H7 (cell line): ENCODE data around the gene RIN1. TPM values are rescaled to one million over a fixed set of nuclear protein-coding genes. Genes with fewer than 3 reads are reported as not detected.

Experiments
- DNase-seq: peaks from one replicate; pipeline ENCODE4 v3.0.0; 2012
- H3K27me3 ChIP-seq: 2 replicates; pipeline ENCODE4 v1.6.0; 2011; ENCODE audit warnings: mild to moderate bottlenecking, low read length; ENCODE audit not compliant: control insufficient read depth, insufficient read depth
- H3K36me3 ChIP-seq: replicated peaks from 2 replicates; pipeline ENCODE4 v1.5.1; 2011; ENCODE audit warnings: low read length; ENCODE audit not compliant: control insufficient read depth, insufficient read depth
- H3K4me3 ChIP-seq: 2 replicates; pipeline ENCODE4 v1.5.1; 2011; ENCODE audit warnings: low read depth, mild to moderate bottlenecking, control low read depth, low read length, moderate library complexity; ENCODE audit not compliant: insufficient read depth
- total RNA-seq: library from RNA; depleted of rRNA; stranded (reverse); fragments of >200 nt; shearing (Covaris generic); gene quantifications from 2 replicates; pipeline ENCODE4 v1.2.3, GENCODE V29; 2014

The RIN1 gene
- total RNA-seq, 1 experiment from 2014 or later, result 7.2 TPM

DNA sequence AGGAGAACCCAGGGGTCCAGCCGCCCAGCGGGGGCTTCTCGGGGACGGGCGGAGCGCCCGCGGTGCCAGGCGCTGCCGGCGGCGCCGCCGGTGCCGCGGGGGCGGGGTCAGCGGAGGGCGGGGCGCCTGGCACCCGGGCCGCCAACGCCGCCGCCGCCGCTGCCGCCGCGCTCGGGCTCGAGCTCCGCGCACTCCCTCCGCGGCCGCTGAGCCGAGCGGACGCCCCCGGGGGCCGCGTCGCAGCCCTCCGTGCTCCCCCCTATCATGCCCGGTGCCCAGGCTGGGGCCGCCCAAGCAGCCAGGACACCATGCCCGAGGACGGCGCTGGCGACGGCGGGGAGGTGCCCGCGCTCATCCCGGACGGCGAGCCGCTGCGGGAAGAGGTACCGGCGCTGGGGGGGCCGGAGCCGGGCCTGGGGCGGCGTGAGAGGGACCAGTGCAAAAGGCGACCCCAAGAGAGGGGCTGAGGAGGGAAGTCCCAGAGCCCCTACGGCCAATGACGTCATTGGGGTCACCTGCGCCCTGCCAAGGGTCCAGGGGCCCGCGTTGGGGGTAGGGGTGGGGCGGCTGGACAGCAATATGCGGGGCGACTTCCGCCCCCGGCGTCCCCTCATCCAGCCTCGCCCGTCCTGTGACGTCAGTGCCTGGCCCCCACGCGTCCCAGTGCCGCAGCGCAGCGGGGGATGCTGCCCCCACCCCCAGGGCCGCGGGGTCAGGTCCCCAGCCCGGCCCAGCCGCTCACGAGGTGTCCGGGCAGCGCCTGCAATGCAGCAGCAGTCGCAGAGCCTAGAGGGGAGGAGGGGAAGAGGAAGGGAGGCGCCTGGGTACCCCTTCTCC lies 44.3 kb downstream of the RIN1 start, which contains the start of gene TMEM151A:
TMEM151A (plus strand) TSS at position 189 of the 837 bp plus-strand sequence; CDS start at position 309, 120 bp downstream.
- H3K27me3 ChIP-seq, result peaks cover 31% of the 10 kb centered on the region
- DNase-seq, result peak; percentile 91
- H3K36me3 ChIP-seq, result no peaks in the 10 kb centered on the region; the same call in 1 of the 2 replicates
- H3K4me3 ChIP-seq, result peak within 1 kb of the TSS; percentile 49

DNA sequence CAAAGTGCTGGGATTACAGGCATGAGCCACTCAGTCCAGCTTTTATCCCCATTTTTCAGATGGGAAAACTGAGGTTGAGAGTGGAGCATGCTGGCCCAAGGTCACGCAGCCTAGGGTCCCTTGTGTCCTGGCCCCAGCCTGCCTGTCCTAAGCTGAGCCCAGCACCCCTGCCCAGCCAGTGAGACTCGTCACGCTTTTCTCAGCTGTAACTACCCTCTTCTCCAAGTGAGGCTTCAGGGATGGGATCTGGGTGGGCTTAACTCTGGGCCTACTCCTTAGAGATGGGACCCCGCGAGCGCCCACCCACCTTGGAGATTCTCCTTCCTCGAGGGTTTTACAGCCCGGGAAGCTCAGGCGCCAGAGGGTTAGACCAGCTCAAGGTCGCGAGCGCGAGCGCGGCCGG lies 44.9 kb downstream of the RIN1 start:
- Histone ChIP-seq H3K27me3 (peaks cover 31% of the 10 kb centered on the region), H3K4me3 (peak overlapping the region; percentile 49), H3K36me3 (no peaks in the 10 kb centered on the region; the same call in 1 of the 2 replicates)
- DNase-seq, result no peak

DNA sequence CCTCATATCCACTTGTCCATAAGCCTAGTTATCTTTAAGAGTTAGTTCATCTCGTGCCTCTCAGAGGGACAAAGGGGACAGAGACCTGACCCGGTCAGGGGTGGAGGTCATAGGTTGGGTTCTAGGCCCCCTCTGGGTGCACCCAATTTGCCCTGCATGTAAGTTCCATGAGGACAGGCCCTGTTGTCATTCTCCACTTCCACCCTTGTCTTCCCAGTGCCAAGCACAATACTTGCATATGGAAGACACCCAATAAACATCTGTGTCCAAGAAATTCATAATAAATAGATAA lies 46.0 kb downstream of the RIN1 start:
- DNase-seq, result no peak
- Histone ChIP-seq H3K36me3 (peaks cover 6% of the 10 kb centered on the region), H3K4me3 (no peak overlapping the region), H3K27me3 (peaks cover 31% of the 10 kb centered on the region)

DNA sequence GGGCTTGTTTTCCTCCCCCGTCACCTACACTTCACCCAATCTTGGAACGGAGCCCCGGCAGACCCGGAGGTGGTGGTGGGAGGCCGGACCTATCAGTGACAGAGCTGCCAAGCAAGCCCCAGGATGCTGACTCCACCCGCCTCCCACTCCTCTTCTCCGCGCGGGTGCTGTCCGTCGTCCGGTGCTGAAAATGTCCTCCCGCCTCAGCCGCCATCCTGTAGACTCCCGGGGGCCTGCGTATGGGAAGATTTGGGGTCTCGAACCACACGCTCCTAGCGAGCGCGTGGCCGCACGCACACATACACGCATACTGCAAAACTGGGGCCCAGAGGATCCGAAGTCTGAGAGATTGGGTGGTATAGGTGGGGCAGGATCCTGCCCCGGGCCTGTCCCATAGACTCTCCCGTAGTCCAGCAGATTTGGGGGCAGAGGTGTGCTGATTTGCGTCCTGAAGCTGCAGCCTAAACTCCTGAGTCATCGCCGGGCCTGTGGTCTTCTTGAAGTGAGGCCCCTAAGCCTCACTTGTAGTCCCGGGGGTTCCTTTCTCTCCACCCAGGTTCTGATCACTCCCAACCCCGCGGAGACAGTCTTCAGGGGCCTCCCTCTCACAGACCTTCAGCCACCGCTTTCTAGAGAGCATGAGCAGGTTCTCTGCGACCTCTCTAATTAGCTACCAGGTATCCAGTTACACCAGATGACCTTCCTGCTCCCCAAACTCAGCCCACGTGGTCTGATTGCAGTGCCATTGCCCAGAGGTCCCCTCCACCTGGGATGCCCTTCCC lies 46.5 kb downstream of the RIN1 start:
- DNase-seq, result peak; percentile 97
- Histone ChIP-seq H3K36me3 (peaks cover 6% of the 10 kb centered on the region), H3K27me3 (peaks cover 31% of the 10 kb centered on the region), H3K4me3 (peak overlapping the region; percentile 73)

DNA sequence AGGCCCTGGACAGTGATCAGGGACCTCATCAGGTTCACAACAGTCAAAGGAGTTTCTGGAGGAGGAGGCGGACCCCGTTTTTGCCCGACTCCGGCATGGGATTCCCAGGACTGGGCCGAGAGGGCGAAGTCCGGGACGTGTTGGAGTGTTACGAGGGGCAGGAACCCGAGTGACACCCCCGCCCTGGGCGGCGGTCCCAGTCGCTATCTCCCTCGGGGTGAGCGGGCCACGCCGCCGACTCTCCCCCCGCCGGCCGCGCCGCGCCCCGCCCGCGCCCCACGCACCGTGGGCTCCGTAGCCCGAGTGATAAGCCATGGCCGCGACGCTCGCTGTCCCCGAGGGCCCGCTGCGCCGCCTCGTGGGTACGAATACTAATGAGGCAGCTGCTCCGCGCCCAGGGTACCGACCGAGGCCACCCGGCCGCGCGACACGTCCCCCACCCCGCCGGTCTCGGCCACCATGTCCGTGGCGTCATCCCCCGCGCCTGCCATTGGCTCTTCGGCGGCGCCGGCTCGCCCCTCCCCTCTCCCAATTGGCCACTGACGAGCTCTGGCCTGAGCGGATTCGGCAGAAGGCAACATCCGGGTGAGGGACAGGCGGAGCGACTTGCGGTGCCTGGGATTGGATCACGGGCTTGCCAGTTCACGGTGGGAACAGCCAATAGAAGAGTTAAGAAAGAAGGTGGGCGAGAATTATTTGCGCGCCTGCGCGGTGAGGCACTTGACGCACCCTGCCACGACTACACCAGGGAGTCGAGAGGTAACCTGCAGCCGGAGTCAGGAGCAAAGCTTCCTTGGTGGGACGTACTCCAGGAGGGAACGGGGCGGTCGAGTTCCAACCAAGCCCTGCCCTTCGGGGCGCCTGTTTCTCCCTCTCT lies 47.3 kb downstream of the RIN1 start, which contains the start of gene YIF1A:
YIF1A (minus strand) TSS at position 473 of the 877 bp plus-strand sequence; CDS start at position 315, 158 bp downstream.
- peak within 1 kb of the TSS; percentile 82 for H3K4me3 ChIP-seq
- H3K27me3 ChIP-seq, result peaks cover 30% of the 10 kb centered on the region
- peaks cover 6% of the 10 kb centered on the region for H3K36me3 ChIP-seq
- peak; percentile 100 for DNase-seq

DNA sequence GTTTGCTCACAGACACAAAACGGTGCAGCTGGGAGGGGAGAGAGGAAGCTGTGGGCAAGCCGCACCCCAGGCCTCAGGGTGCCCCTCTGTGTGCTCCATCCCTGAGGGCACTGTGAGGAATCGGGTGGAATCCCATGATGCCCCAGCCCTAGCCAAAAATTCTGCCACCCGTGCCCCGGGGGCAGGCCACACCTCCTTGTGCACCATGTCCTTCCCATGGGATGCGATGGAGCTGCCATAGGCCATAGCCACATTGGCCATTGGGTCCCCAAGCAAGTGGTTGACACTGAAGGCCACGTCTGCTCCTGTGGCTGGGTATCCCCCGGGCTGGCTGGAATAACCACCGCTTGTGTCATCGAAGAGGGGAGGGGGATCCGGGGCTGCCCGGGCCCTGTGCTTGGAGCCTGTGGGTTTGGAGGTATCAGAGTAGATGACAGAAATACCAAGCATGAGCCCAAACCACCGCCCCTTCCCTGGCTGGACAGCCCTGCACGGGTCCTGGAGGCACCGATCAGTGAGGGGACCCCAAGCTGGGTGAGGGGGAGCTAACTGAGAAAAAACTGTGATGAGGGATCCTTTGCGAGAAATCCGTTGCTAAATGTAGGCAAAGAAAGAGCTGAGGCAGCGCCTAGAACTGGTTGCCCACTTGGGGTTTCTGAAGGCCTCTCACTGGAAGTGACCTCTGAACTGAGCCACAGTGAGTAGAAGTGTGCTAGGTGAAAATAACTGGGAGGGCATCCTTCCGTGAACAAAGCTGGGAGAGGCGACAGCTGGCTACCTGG lies 48.2 kb downstream of the RIN1 start:
- Histone ChIP-seq H3K27me3 (peaks cover 29% of the 10 kb centered on the region), H3K36me3 (peaks cover 6% of the 10 kb centered on the region), H3K4me3 (peak overlapping the region; percentile 82)
- peak; percentile 67 for DNase-seq

DNA sequence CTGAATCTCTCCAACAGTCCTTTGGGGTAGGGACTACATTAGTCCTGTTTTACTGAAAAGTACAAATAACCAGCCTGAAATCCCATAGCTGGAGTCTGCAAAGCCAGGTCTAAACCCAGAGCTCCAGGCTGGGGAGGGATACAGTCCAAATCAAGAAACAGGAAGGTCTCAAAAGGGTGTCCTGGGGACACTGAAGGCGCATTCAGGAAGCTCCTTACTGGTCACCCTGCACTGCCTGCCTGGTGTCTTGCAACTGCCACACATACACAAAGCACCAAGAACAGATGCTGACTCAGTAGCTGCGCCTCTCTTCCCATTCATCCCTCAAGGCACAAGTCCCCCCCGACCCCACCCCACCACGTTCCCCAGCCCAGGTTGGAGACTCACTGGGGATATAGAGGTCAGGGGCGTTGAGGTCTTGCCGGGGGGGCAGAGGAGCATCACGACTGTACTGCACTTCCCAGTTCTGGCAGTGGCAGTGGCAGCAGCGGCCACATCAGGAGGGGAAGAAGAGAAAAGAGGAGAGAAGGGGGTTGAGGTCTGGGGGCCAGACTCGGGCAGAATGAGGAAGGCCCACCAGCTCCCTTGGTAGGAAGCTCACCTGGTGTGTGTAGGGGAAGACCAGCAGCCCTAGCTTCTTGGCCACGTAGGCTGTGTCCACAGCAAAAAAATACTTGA lies 48.9 kb downstream of the RIN1 start:
- peaks cover 6% of the 10 kb centered on the region for H3K36me3 ChIP-seq
- peaks cover 23% of the 10 kb centered on the region for H3K27me3 ChIP-seq
- H3K4me3 ChIP-seq, result no peak overlapping the region
- DNase-seq, result no peak

DNA sequence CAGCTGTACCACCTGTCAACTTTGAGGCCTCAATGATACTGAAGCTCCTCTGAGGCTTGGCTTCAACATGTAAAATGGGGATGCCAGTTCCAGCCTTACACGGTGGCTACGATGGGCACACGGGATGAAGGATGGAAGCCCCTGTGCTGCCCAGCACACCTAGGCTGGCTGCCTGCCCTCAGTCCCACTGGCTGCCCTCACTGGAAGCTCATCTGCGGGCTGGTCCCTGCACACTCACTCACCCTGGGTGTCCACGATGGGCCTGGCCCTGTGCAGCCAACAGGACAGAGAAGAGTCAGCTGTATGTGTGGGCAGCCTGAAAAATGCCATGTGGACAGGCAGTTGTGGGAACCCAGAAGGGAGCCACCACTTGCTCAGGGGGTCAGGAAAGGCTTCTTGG lies 49.5 kb downstream of the RIN1 start:
- no peak overlapping the region for H3K4me3 ChIP-seq
- peaks cover 16% of the 10 kb centered on the region for H3K27me3 ChIP-seq
- H3K36me3 ChIP-seq, result peaks cover 6% of the 10 kb centered on the region
- no peak for DNase-seq

DNA sequence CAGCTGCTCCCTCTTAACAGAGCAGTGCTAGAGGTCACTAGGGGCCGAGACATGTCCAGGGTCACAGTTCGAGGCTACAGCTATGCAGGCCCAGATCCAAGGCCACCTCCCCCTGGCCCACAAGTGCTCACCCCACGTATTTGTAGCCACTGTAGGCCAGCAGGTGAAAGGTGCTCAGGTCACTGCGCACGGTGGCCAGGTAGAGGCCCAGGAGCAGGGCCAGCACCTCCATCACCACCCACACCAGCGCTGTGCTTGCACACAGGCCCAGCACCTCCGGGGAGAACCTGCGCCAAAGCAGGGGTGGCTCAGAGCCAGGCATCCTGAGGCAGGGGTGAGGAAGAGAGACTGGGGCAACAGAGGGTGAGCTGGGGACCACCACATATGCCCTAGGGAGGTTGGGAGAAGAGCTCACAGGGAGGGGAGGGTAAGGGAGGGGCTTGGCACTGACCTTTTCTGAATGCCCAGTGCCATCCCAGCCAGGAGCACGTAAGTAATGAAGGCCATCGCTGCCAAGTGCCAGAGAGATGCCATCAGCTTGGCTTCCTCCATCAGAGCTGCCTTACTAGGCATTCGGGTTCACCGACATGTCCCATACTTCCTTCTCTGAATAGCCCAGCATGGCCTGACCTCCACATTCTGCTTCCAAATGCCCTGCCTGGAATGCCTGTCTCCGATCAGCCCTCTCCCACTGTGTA lies 50.8 kb downstream of the RIN1 start:
- peaks cover 4% of the 10 kb centered on the region for H3K27me3 ChIP-seq
- peak; percentile 35 for DNase-seq
- H3K4me3 ChIP-seq, result no peak overlapping the region
- peaks cover 6% of the 10 kb centered on the region for H3K36me3 ChIP-seq

DNA sequence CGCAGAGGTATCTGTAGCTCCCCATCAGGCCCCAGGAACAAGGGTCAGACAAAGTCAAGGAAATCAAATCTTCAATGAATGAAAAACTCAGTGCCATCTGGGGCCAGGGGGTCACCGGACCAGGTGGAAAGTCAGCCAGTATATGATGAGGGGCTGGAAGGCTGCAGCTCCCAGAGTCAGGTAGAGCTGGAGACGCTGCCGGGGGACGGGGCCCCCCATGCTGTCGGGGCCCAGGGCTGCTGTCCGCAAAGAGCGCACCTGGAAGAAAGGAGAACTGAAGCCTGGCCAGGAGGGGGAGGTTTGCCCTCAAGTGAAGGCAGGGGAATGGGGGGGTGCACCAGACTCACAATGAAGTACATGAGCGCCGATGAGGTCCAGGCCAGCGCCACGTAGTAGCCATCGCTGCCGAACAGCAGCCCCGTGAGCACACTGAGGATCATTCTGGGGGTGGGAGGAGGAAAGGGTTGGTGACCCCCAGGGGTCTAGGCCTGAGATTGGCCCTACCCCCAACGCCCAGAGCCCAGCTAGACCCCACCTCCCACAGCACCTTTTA lies 51.6 kb downstream of the RIN1 start:
- DNase-seq, result no peak
- H3K36me3 ChIP-seq, result peaks cover 6% of the 10 kb centered on the region
- H3K27me3 ChIP-seq, result peaks cover 2% of the 10 kb centered on the region; the same call in 1 of the 2 replicates
- H3K4me3 ChIP-seq, result no peak overlapping the region

DNA sequence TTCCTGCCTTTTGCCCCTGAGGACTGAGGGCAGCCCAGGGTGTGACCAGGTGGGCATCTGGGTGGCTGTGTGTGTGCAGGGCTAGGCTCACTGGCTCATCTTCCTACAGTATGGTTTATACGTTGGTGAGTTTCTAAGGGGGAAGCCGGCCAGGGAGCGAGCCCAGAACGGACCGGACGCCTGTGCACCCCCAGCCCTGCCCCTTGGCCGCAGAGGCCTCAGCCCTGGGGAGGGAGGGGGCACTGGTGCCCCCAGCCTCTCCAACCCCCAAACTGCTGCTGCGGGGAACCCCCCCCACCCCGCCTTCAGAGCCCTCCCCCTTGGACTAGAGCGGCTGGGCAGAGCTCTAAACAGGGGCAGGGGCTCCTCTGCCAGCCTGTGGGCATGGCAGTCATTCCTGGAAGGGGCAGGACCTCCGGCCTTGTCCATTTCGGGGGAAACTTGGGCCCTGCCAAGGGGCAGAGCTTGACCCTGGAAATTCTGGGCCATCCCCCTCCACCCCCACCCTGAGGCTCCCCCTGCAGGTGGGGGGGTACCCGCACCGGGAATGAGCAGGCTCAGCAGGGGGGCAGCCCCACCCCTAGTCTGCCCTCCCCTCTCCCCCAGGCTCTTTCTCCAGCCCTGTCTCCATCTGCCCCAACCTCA lies 52.7 kb downstream of the RIN1 start:
- H3K27me3 ChIP-seq, result peaks cover 3% of the 10 kb centered on the region; the same call in 1 of the 2 replicates
- no peak overlapping the region for H3K4me3 ChIP-seq
- peaks cover 6% of the 10 kb centered on the region for H3K36me3 ChIP-seq
- peak; percentile 76 for DNase-seq
